OCI-LY3 (cell line): ENCODE data around the gene CAMK2A.

Experiments
- CTCF ChIP-seq: fragments of 200-600, 300-600 bp; sonication (generic); IDR thresholded peaks from 2 replicates; pipeline ENCODE4 v1.5.1; 2014; ENCODE audit warnings: antibody characterized with exemption, low read length, low read depth
- EZH2phosphoT487 ChIP-seq: fragments of 200-600 bp; shearing (Covaris generic); IDR thresholded peaks from 2 replicates; pipeline ENCODE4 v1.6.1; 2018; ENCODE audit warnings: antibody characterized with exemption, mixed run types, low read depth

GRCh38 chr5:150264667-150265603 is 24.6 kb downstream of the CAMK2A start:
- no peak for TF ChIP-seq CTCF
- TF ChIP-seq EZH2phosphoT487: no peak
